GM21786 (cell line): ENCODE results near the gene SMARCB1.

Experiments used
- ATAC-seq: cut with Tn5 transposase; IDR thresholded peaks from one replicate; pipeline ENCODE4 v1.9.1; 2021; ENCODE audit not compliant: unreplicated experiment

SMARCB1 gene

DNA sequence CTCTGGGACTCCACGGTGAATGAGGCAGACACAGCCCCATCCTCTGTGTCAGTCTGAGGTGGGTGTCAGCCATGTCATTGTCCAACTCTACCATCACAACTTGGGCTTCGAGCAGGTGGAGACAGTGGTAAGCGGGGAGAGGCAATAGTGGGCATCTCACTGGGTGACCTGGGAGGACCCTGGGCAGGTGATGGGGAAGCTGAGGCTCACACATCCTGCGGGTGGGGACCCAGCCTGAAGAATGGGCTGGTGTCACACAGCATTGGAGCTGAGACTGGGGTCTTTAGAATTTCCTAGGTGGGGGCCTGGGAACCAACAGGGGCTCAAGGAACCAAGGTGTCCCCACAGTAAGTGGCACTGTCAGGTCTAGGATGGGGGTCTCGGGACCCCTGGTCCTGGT lies 7.0 kb upstream of the SMARCB1 start:
- ATAC-seq: no peak

DNA sequence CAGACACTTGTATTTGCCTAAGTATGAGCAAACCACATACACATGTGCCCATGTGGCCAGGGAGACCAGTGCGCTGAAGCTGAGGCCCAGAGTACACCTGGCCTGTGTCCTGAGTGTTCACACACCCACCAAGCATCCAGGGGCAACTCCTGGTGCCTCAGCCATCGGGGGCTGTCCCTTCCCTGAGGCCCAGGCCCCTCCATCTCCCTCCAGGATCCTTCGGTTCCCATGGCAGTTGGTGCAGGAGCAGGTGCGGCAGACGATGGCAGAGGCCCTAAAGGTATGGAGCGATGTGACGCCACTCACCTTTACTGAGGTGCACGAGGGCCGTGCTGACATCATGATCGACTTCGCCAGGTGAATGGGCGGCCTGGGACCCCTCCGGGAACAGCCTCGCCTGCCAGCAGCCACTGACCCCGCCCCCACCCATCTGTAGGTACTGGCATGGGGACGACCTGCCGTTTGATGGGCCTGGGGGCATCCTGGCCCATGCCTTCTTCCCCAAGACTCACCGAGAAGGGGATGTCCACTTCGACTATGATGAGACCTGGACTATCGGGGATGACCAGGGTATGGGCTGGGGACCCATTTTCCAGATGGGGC lies 6.5 kb upstream of the SMARCB1 start:
- no peak for ATAC-seq

DNA sequence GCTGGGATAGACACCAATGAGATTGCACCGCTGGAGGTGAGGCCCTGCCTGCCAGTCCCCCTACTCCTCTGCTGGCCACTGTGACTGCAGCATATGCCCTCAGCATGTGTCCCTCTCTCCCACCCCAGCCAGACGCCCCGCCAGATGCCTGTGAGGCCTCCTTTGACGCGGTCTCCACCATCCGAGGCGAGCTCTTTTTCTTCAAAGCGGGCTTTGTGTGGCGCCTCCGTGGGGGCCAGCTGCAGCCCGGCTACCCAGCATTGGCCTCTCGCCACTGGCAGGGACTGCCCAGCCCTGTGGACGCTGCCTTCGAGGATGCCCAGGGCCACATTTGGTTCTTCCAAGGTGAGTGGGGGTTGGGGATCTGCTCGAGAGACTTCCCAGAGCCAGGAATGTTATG lies 5.7 kb upstream of the SMARCB1 start:
- ATAC-seq: no peak

DNA sequence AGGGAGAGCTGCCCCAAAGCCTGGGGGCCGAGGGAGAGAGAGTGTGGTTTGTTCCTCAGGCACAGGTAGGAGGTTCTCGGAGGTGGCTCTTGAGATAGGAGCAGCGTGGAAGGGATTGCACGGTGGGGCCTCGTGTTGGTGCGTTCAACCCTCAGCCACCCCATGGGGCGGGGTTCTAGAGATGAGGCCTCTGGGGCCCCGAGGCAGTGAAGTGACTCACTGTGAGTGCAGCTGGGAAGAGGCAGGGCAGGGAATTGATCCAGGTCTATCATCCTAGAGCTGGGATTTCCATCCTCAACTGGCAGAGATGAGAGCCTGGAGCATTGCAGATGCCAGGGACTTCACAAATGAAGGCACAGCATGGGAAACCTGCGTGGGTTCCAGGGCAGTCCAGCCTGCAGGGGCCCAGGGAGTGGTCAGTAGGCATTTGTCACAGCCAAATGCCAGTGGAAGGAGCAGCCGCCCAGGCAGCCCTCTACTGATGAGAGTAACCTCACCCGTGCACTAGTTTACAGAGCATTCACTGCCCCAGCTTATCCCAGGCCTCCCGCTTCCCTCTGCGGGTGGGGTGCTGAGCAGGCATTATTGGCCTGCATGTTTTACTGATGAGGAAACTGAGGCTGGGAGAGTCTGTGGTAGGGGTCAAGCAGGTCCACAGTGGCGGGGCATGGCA lies 5.1 kb upstream of the SMARCB1 start:
- ATAC-seq: no peak

DNA sequence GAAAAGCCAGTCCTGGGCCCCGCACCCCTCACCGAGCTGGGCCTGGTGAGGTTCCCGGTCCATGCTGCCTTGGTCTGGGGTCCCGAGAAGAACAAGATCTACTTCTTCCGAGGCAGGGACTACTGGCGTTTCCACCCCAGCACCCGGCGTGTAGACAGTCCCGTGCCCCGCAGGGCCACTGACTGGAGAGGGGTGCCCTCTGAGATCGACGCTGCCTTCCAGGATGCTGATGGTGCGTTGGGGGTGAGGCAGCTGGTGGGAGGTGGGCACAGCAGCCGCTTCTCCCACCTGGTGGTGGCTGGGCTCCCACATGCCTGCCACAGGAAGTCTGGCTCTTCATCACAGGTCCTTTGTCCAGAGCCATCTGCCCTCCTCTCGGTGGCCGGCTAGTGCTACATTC lies 4.5 kb upstream of the SMARCB1 start:
- no peak for ATAC-seq

DNA sequence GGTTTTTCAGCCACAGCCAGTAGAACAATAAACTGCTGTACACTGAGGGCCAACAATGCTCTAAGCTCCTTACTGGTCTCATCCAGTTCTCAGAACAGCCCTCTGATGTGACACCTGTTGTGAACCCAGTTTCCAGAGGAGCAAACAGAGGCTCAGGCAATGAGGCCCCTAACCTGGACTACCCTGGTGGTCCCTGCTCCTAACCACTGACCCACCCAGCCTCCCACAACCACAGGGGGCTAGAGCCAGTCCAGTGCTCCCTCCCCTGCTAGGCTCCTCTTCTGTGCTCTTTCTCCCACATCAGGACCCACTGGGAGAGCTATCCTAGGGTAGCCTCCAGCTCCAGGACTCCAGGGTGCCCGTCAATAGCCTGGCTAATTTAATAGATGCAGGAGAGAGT lies 4.1 kb upstream of the SMARCB1 start:
- ATAC-seq: no peak

DNA sequence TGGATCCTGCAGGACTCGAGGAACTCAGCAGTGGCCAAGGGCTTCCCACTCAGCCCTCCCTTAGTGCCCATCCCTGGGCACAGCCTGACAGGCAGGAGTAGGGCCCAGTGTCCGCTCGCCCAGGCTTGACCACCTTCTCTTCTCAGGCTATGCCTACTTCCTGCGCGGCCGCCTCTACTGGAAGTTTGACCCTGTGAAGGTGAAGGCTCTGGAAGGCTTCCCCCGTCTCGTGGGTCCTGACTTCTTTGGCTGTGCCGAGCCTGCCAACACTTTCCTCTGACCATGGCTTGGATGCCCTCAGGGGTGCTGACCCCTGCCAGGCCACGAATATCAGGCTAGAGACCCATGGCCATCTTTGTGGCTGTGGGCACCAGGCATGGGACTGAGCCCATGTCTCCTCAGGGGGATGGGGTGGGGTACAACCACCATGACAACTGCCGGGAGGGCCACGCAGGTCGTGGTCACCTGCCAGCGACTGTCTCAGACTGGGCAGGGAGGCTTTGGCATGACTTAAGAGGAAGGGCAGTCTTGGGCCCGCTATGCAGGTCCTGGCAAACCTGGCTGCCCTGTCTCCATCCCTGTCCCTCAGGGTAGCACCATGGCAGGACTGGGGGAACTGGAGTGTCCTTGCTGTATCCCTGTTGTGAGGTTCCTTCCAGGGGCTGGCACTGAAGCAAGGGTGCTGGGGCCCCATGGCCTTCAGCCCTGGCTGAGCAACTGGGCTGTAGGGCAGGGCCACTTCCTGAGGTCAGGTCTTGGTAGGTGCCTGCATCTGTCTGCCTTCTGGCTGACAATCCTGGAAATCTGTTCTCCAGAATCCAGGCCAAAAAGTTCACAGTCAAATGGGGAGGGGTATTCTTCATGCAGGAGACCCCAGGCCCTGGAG lies 3.3 kb upstream of the SMARCB1 start:
- ATAC-seq: no peak

DNA sequence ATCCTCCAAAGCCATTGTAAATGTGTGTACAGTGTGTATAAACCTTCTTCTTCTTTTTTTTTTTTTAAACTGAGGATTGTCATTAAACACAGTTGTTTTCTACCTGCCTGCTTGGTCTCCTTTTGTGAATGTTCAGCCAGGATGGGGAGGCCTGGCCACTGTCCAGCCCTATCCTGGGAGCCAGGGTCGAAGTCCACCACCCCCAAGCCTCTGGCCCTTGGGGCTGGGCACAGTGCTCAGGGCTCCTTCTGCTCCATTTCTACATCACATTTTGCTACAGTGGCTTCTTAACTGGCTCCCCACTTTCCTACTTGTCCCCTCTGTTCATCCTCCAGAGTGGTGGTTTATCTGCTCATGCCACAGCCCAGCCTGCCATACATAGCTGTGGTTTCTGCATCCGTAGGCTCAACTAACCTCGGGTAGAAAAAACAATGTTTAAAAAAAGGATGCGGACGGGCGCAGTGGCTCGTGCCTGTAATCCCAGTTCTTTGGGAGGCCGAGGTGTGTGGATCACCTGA lies 2.5 kb upstream of the SMARCB1 start:
- no peak for ATAC-seq

DNA sequence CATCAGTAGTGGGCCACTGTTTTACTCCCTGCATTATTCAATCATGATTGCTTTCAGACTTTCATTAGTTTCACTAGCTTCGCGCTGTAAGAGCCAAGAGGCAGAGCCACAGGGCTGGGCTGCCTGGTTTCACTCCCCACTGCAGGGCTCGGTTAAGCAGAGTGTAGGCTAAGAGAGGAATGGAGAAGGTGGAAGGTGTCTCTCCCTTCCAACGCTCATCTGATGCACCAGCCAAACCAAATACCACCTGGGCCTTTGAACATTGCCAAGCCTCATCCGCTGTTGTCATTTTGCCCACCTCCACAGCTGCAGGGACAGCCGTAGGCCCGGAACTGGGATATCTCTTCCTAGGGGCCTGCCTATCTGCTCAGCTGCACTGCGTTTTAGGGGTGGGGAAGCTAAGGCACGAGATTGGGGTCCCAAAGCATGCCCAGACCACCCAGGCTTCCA lies 480 bp upstream of the SMARCB1 start:
- ATAC-seq: no peak

DNA sequence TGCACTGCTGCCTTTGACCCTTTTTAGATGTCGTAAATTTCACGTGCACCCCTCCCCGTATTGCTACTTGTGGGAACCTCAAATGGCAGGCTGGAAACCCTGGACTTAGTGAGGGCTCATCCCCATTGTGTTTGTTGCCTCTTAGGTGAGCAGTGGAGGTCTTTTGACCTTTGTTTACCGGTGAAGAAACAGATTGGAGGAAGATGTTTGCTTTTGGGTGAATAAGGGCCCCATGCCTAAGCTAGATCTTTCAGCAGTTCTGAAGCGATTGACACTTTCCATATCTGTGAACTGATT lies 782 bp downstream of the SMARCB1 start:
- ATAC-seq: no peak

DNA sequence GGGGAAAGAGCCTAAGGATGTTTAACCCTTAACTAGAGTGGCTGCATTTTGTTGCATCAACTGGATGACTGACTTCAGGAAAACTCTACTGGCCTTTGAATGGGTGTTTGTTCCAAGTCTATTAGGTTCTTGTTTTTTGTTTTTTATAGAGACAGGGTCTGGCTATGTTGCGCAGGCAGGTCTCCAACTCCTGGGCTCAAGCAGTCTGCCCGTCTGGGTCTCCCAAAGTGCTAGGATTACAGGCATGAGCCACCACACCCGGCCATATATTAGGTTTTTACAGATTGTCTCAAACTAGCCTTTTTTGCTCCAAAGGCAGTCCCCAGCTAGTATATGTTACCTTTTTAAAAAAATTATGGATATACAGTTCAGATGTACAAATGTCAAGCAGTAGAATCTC lies 1.1 kb downstream of the SMARCB1 start:
- ATAC-seq: no peak

DNA sequence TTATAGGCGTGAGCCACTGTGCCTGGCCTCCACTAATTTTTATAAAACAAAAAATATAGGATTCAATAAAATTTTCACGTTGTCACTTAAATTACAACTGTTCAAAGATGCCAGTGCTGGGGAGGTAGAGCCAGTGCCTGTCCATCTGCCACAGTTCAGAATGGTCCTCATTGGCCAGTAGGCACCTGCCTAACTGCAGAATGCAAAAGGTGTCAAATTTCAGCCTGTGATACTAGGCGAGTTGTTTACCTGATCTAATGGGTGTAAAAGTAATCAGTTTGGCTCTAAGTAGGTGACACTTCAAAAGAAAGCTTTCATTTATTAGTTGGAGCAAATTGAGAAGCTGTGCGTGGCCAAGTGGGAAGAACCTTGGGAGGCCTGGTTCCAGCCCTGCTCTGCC lies 2.4 kb downstream of the SMARCB1 start:
- ATAC-seq: no peak

DNA sequence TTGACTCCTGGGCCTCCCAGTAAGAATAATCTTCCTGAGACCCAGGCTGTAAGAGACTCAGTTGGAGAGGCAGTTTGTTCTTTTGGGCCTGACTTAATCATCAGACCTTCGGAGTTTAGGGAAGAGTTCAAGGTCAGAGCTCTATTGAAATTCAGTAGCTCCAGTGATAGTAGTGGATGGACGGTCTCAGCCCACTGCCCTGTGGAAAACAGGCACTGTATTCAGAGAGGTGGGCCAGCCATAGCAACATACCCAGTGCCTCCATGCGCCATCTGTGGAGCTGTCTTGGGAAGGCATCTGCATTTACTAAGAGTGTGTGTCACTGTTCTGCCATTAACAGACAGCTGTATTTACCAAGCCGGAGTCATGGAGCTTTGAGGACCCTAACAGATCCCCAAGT lies 2.9 kb downstream of the SMARCB1 start:
- ATAC-seq: no peak

DNA sequence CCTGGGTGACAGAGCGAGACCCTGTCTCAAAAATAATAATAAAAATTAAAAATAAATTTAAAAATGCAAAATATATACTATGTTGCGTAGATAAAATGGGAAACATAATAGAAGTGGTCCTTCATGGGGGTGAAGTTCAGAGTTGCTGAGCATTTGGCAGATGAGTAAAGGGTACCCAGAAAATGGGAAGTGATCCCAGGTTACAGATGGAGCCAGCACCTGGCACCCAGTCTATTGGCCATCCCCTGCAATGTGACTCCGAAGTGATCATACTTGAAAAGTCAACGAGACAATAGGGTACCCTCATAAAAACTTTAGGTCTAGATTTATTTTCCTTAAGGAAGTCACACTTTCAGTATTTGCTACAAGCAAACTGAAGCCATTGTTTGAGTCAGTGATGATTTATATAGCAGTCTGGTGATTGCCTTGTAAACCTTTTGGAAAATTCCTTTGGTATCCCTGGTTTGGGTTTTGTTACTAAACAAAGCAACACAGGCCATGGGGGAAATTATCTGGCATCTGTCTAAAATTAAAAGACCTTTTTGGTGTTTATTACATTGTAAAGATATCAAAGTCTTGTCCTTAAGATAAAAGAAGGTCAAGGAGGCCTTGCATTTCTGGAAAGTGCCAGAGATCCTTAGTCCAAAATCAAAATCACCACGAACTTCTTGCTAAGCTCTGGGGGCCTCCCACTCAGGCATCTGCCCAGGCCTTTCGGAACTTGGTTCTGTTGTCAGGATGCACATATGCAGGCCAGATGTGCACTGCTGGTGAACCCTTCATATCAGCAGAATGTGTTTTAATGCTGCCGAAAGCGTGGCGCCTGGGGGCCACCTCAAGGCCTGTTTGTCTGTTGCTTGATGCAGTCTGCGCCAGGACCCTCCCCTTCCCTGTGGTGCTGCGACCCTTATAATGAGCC lies 4.3 kb downstream of the SMARCB1 start:
- ATAC-seq: no peak

DNA sequence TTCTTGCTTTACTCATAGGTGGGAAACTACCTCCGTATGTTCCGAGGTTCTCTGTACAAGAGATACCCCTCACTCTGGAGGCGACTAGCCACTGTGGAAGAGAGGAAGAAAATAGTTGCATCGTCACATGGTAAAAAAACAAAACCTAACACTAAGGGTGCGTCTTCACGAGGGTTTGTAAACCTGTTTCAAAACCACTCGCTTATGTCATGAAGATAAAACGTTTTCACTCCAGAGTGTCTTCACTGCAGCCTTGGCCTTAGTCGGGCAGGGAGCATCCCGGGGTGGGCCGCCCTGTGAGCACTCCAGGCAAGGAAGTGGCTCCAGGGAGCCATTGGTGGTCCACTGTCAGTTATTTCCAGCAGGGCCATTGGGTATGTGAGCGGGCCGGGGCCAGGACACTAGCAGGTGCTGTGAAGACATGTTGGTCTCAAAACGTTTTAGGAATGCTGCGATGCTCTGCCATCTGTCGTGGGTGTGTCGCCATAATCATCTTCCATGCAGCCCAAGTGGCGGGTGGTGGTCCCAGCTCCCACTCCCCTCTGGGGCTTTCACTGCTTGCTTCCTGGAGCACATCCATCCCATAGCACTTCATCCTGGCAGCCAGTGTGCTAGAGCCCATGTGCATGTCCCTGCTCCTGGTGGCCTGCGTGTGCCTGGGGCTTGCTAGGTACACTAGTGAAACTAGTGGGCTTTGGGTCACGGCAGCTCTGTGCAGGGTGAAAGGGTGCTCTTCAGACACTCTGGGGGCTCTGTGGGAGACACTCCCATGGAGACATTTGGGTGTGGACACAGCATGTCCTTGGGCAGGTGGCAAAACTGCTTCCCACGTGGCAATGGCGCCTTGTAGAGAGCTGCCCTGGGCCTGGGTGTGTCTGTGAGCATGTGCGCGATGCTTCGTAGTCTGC lies 5.2 kb downstream of the SMARCB1 start:
- ATAC-seq: no peak

DNA sequence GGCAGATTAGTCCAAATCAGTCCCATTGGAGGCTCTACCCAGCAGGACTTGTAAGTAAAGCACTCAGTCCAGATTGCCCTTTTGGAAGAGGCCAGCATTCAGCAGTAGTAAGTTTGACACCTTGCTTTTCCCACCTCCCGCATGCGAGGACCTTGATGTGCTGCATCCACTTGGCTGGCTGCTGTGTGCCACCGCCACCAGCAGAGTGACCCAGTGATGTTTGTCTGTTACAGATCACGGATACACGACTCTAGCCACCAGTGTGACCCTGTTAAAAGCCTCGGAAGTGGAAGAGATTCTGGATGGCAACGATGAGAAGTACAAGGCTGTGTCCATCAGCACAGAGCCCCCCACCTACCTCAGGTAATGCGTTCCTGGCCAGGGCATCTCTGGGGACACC lies 6.6 kb downstream of the SMARCB1 start:
- ATAC-seq: no peak

DNA sequence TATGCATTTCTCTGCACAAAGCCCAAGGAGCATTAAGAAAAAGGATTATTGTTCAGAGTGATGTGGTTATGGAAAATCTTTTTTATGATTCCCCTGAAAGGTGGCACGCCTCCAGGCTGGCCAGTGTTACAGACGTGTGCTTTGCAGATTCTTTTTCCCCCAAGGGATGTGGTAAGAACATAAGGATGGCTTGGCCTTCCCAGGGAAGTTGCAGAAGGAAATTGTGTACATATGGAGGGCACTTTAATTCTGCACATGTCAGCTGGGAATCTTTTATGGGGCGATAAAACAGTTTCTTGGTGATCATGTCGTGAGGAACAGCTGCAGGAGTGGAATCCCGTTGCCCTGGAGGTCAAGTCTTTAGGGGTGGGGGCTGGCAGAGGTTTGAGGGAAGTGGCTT lies 9.7 kb downstream of the SMARCB1 start:
- ATAC-seq: no peak

DNA sequence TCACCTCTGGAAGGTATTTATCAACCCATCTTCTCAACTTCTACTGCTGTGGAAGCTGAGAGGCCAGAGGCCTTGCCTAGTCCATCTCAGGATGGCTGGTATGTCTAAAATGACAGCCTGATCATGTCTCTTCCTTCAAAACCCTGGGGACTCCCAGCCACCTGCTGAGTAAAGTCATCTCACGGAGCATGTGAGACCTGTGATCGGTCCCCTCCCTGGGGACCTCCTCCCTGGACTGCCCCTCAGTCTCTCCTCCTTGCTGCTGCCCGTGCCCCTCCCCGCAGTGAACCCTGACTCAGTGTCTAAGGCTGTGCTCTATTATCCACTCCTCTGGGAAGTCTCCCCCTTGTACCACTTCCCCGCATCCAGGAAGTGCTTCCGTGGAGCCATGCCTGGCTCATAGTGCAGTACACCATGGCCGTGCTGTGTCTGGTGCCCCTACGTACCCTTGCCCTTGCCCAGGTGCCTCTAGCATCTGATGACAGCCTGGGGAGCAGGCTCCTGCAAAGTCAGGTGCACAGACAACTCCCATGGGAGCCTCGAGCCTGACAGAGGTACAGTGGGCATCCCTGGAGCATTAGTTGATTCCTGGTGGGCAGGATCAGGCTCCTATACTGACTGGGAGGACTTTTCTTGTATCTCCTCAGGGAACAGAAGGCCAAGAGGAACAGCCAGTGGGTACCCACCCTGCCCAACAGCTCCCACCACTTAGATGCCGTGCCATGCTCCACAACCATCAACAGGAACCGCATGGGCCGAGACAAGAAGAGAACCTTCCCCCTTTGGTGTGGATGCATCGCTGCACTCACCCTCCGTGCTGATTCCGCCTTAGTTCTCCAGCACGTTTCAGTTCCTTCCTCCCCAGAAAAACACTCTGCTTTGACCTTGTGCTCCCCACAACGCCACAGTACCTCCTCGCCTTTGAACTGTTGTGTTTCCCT lies 13.8 kb downstream of the SMARCB1 start:
- peak; percentile 67 for ATAC-seq
